Lower lobe of right lung (tissue), 2 donors: Measurements from ENCODE around the gene ZSCAN5B. TPM values are rescaled to one million over a fixed set of nuclear protein-coding genes. Genes with fewer than 3 reads are reported as not detected.
"Not testable (repeated sequence)": the region's sequence is repeated elsewhere in the genome, so short reads cannot be mapped to it uniquely, and the experiment has no call there.

ENCODE experiments used
- ATAC-seq, 2 donors: fragments of 200-7000 bp; cut with Tn5 transposase; one replicate each; pipeline ENCODE4 v1.9.1; 2020 to 2022; ENCODE audit warnings: mild to moderate bottlenecking in 2 of 2, moderate library complexity in 2 of 2
- DNase-seq: peaks from one replicate; pipeline ENCODE4 v3.0.0-alpha.2; 2020
- H3K27ac ChIP-seq: fragments of 200-600 bp; one replicate; pipeline ENCODE4 v1.8.0; 2022
- H3K27me3 ChIP-seq: fragments of 200-600 bp; one replicate; pipeline ENCODE4 v1.8.0; 2022; ENCODE audit warnings: low read depth
- H3K36me3 ChIP-seq: fragments of 200-600 bp; one replicate; pipeline ENCODE4 v1.8.0; 2022; ENCODE audit warnings: mild to moderate bottlenecking
- H3K4me1 ChIP-seq: fragments of 200-600 bp; one replicate; pipeline ENCODE4 v1.8.0; 2022
- H3K4me3 ChIP-seq: fragments of 200-600 bp; one replicate; pipeline ENCODE4 v1.8.0; 2022; ENCODE audit warnings: mild to moderate bottlenecking
- H3K9me3 ChIP-seq: fragments of 200-600 bp; one replicate; pipeline ENCODE4 v1.8.0; 2022
- CTCF ChIP-seq: fragments of 200-600 bp; IDR thresholded peaks from one replicate; pipeline ENCODE4 v1.8.0; 2022; ENCODE audit warnings: antibody characterized with exemption, mild to moderate bottlenecking
- intact Hi-C: fragments of 100-400 bp; cut with DNase I; formaldehyde crosslinking; loops from one replicate; pipeline ENCODE4 v1.11.0; 2022
- total RNA-seq: library from RNA; stranded (reverse); fragmentation: NEBNext Ultra II Directional; extraction: Animal tissue kit (Norgen Biotek cat#: 25700); gene quantifications from one replicate; pipeline ENCODE4 v1.2.1, GENCODE V29; 2021
- donor health status: DM: no; HTN: yes; CAD: no; lungs with severe emphysema.

Gene ZSCAN5B
- total RNA-seq, 1 donor from 2014 or later: not detected

- no peak for TF ChIP-seq CTCF
Observed at GRCh38 chr19:56153507-56153906, 44.1 kb downstream of the ZSCAN5B start.

GRCh38 chr19:56152644-56153043 is 44.9 kb downstream of the ZSCAN5B start:
- no peak for TF ChIP-seq CTCF
- DNase-seq (no peak), ATAC-seq (no peak)
- peaks cover 38% of the 10 kb centered on the region for H3K36me3 ChIP-seq
- no peaks in the 10 kb centered on the region for H3K27me3 ChIP-seq
- H3K4me1 ChIP-seq: peaks cover 9% of the 10 kb centered on the region
- intact Hi-C loops: no loop called here
- H3K27ac ChIP-seq: peak overlapping the region; percentile 20
- no peaks in the 10 kb centered on the region for H3K9me3 ChIP-seq
- H3K4me3 ChIP-seq: no peak overlapping the region

More at GRCh38 chr19:56153507-56153906, 44.1 kb downstream of the ZSCAN5B start:
- no peaks in the 10 kb centered on the region for H3K9me3 ChIP-seq
- DNase-seq: no peak
- H3K27me3 ChIP-seq: no peaks in the 10 kb centered on the region
- H3K36me3 ChIP-seq: peaks cover 36% of the 10 kb centered on the region
- H3K27ac ChIP-seq: peak overlapping the region; percentile 20
- no peak for ATAC-seq
- intact Hi-C loops: no loop called here
- H3K4me1 ChIP-seq: peaks cover 9% of the 10 kb centered on the region
- H3K4me3 ChIP-seq: no peak overlapping the region

GRCh38 chr19:56150358-56150757 is 47.2 kb downstream of the ZSCAN5B start:
- DNase-seq (no peak), ATAC-seq (no peak)
- Histone ChIP-seq H3K4me3 (no peak overlapping the region), H3K4me1 (peaks cover 4% of the 10 kb centered on the region), H3K27ac (no peak overlapping the region), H3K9me3 (no peaks in the 10 kb centered on the region), H3K36me3 (peaks cover 41% of the 10 kb centered on the region), H3K27me3 (no peaks in the 10 kb centered on the region)
- intact Hi-C loops: no loop called here
- no peak for TF ChIP-seq CTCF

GRCh38 chr19:56149656-56150038 is 47.9 kb downstream of the ZSCAN5B start:
- no peak overlapping the region for H3K27ac ChIP-seq
- no peak overlapping the region for H3K4me3 ChIP-seq
- peaks cover 34% of the 10 kb centered on the region for H3K36me3 ChIP-seq
- H3K9me3 ChIP-seq: no peaks in the 10 kb centered on the region
- TF ChIP-seq CTCF: no peak
- no peak for ATAC-seq
- H3K27me3 ChIP-seq: no peaks in the 10 kb centered on the region
- intact Hi-C loops: no loop called here
- H3K4me1 ChIP-seq: peaks cover 6% of the 10 kb centered on the region
- no peak for DNase-seq

- ATAC-seq, H3K9me3 ChIP-seq, H3K27me3 ChIP-seq, H3K27ac ChIP-seq, DNase-seq, H3K4me3 ChIP-seq, intact Hi-C loops: not testable (repeated sequence)
- Histone ChIP-seq H3K36me3 (peaks cover 32% of the 10 kb centered on the region), H3K4me1 (peaks cover 11% of the 10 kb centered on the region)
Observed at GRCh38 chr19:56148955-56149655, 48.5 kb downstream of the ZSCAN5B start.

- no peak overlapping the region for H3K4me3 ChIP-seq
- peaks cover 21% of the 10 kb centered on the region for H3K4me1 ChIP-seq
- DNase-seq (no peak), ATAC-seq (no peak)
- no peak overlapping the region for H3K27ac ChIP-seq
- H3K36me3 ChIP-seq: peaks cover 32% of the 10 kb centered on the region
- no peaks in the 10 kb centered on the region for H3K27me3 ChIP-seq
- no peak for TF ChIP-seq CTCF
- intact Hi-C loops: no loop called here
- no peaks in the 10 kb centered on the region for H3K9me3 ChIP-seq
Observed at GRCh38 chr19:56148096-56148495, 49.5 kb downstream of the ZSCAN5B start.
